Ecto neural progenitor cell (in vitro differentiated cells): ENCODE results near the gene PRDM2.

Experiments used
- DNase-seq: peaks from one replicate; pipeline ENCODE4 v3.0.0-alpha.2; 2018; ENCODE audit warnings: low spot score

PRDM2 gene

DNA sequence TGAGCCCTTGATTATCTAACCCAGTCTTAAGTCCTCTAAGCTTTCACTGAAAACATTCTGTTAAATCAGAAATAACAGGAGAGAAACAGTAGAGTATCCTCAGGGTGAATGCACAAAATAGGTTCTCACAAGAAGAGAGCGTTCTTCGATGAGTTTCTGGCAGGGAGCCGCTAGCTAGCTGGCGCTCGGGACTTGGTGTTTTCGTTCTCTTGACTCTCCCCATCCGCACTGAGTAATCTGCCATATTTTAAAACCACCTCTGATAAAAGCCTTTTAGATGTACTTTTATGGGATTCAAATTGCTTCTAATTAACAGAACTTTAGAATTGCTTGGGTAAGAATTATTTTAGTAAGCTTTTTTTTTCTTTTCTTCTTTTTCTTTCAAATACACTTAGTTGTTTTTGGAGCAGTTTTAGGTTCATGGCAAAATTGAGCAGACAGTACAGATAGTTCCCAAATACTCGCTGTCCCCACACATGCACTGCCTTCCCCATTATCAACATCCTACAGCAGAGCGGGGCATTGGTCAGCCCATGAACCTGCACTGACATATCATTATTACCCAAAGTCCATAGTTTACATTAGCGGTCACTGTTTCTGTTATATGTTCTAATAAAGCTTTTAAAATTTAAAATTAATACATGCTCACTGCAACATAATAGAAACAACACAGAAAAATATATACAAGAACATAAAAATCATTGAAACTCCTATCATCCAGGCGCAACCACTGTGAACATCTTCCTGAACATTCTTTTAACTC lies 35.4 kb downstream of the PRDM2 start:
- no peak for DNase-seq

DNA sequence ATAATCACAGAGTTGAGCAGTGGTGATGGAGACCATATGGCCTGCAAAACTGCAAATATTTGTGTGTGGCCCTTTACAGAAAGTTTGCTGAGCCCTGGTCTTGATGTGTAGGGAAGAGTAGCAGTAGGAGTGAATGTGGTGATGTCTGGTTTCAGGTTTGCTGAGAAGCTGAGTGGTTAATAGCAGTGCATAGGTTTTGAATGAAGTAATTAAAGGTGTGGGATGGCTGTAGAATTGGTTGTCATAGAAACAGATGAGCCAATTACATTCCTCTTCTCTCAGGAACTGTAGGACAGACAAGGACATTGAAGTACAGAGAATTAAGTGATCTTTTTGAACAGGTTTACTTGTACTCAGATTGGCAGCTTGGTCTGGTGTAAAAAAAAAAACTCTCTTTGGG lies 37.4 kb downstream of the PRDM2 start:
- DNase-seq: no peak

DNA sequence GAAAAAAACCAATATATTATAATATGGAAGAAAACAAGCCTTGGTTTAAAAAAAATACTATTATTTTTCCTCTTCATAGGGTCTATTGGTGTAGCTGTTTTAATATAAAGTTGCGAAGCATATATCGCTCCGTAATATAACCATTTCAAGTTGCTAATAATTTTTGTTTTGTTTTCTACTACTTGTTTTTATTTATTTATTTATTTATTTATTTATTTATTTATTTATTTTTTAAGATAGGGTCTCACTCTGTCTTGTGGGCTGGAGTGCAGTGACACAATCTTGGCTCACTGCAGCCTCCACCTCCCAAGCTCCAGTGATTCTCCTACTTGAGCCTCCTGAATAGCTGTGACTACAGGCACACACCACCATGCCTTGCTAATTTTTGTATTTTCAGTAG lies 46.4 kb downstream of the PRDM2 start:
- no peak for DNase-seq

DNA sequence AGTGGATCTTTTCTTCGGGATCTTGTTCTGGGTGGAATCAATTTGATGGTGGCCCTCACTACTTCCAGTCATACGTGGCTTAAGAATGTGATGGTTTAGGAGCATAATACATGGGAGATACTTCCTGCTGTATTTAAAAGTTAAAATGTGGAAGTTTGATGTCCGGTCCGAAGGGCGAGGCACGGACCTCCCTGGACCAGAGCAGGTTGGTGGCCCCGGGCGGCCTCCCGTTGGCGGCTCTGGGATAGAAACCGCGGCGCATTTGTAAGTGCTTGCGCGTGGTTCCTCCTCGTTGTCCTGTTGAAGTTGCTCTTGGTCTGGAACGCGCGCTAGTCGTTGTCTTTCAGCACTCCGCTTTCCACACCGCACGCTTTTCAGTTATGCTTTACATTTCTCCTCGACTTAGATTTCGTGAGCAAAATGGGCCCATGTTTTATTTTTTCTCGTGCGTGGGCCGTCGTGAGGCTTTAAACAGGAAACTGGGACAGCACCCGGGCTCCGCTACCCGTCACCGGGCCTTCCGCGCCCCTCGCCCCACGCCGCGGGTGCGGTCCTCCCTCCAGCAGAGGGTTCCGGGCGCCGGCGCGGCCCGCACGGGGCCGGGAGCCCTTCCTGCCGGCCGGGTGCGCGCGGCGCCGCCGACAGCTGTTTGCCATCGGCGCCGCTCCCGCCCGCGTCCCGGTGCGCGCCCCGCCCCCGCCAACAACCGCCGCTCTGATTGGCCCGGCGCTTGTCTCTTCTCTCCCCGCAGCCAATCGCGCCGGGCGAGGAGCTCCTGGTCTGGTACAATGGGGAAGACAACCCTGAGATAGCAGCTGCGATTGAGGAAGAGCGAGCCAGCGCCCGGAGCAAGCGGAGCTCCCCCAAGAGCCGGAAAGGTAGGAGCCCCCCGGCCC lies 48.9 kb downstream of the PRDM2 start:
- peak; percentile 96 for DNase-seq

DNA sequence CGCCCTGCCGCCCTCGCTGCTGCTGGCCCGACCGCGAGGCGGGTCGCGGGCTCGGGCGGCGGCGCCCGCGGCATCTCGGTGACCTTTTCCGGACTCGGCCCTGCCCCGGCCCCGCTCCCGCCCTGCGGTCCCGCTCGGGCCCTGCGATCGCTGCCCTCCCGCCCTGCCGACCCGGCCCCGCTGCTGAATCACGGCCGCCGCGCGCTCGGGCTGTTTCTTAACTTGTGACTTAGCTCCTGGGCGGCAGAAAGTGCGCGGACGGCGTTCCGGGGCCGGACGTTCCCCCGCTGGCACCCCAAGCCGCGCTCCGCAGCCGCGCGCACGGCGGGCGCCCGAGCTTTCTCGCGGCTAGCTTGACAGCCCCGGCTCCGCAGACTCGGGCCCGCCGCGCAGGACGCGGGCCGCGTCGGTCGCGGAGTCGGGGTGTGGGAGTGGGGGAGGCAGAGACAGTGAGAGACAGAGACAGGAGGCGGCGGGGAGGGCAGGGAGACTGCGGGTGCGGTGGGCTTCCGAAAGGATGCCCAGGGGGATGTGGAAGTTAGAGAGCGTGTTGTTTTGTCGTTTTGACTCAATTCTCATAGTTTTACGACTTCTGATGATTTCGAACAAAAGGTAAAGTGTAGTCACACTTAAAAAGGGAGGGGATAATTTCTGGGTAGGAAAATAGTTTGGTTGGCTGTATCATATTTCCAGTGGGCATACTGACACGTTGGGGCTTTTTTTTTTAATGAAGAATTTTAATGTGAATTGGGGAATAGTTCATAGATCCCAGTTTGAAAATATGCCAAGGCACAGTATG lies 49.8 kb downstream of the PRDM2 start:
- peak; percentile 80 for DNase-seq

DNA sequence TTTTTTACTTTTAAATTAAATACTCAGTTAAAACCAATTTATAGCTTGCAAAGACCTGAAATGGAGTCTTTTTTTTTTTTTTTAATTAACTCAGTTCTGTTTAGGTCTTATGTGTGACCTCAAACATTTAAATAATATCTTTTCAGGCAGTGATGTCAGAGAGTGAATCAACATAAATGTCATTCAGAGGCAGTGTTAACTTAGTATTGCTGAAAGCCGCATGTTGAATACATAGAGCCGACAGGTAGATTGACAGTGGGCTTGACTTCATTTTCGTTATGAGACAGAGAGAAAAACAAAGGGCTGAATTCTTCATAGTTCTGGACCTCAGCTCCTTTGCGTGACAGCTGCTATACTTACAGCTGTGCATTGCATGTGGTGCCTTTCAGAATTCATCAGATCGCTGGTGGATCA lies 51.5 kb downstream of the PRDM2 start:
- no peak for DNase-seq

DNA sequence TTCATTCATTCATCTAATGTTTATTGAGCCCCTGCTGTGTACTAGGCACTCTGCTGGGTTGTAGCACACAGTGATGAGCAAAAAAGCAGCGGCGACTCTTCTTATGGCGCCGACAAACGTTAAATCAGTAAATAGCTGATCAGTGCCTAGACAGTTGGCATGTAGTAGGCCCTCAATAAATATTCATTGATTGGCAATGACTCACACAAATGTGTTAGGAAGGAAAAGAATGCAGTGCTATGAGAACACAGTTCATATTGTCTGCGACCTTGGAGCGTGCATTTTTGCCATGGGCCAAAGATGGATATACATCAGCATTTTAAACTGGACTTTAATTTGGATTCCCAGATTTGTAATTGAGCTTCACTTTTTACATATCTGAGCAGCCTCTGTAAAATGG lies 52.0 kb downstream of the PRDM2 start:
- no peak for DNase-seq

DNA sequence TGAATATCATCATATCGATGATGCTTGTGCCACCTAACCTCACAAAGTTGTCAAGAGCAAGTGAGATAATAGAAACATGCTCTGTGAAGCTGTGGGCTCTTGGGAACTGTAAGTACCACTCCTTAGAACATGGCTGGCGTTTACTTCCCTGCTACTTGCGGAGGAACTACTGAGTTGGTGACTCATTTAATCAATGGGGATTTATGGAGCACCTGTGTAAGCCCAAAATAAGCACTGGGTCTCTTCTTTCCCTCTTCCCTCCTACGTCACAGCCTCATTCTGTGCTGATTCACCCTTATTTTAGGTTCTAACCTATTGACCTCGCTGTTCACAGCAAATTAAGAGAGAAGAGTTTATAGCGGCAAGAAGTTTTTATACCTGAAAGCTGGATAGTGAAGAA lies 52.9 kb downstream of the PRDM2 start:
- no peak for DNase-seq

DNA sequence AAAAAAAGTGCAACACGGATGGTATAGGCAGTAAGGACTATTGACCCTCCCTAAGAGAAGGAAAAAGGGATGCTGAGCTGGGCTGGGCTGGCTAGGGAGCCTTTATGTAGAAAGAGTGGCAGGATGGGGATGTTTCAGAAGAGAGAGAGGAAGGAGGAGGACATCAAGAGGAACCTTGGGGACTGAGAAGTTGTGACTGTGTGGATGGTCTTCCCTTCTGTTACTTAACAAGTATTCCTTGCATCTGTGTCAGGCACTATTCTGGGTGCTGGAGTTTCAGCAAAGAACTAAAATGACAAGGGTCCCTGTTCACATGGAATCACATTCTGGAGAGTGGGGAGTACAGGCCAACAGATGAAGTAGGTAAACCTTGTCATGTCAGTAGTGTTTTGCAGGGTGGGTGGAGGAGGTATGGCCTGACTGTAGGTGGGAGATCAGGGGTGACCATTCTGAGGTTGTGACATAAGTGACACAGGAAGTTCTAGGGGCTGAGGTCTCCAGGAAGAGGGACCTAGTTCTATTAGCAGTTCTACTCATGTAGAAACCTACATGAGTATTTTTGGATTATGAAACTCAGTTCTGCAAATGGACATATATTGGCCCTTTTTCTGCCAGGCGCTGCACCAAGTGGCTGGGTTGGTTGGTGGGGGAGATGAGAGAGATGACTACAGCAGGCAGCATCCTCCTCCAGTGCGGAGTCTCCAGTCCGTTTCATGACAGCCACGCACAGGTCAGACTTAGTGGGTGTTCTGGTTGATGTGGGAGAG lies 53.8 kb downstream of the PRDM2 start:
- no peak for DNase-seq

DNA sequence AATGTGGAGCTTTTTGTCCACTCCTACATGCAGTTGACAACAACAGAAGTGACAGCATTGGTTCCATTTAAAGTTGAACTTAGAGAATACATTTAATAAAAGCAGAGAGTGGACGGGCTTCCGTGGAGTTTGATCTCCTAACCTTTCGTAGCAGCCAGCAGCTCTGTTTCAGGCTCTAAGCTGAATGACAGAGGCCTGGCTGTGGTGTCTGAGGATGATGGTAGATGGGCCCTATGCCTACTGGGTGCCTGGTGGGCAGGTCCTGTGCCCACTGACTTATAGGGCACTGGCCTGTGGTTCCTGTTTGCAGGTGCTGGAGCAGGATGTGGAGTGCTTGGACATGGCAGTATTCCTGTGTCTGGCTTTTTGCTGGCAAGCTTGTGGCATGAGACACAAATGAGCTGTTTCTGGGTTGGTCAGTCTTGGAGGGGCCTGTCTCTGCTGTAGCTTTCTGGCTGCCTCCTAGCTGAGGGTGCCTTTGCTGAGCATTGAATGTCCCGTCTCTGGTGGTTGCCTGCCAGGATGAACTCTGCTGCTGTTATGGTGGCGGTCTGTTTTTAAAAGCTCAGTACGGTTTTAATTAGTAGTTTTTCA lies 54.6 kb downstream of the PRDM2 start:
- no peak for DNase-seq

DNA sequence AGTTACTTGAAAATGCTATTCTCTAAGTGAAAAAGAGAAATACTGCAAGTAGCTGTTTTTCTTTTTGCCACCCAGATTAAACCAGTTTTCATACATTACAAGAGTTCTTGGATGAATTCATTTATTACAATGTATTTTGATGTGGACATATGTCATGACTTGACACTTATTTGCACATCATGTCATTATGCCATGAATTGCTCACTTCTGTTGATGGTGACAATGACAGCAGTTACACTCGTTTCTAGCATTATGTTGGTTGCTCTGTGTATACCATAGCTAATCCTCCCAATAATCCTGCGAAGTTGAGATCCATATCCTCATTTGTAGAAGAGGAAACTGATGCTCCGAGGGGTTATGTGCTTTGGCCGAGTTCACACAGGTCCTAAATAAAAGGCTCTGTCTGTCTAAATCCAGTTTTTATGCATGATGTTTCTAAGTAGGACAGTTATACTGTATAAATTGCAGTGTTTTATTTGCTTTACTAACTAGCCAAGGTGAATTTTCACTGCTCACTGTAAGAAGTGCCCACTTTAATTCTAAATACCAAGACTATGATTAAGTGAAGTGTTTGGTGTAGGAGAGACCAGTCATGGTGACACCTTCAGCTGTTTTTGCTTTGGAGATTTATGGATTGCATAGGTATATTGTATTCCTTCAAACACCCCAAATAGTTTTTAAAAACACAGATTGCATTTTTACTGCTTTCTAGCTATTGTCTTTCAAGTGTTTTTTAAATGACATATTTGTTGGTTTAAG lies 56.7 kb downstream of the PRDM2 start:
- no peak for DNase-seq

DNA sequence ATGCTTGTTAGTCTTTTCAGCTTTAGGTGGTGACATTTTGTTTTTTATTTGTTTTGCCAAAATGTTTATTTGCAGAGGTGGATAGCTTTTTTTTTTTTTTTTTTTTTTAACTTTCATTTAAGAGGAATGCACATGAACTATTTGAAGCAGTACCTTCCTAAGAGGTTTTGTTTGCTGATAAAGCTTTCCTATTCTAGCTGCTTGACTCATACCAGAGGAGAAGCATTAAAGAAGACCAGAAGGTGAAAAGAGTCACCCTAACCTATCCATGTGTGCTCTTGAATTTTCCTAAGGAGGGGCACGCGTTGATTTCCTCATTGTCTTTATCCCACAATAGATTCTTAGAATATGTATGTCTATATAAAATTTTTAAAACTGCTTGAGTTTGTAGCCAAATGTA lies 57.7 kb downstream of the PRDM2 start:
- DNase-seq: no peak

DNA sequence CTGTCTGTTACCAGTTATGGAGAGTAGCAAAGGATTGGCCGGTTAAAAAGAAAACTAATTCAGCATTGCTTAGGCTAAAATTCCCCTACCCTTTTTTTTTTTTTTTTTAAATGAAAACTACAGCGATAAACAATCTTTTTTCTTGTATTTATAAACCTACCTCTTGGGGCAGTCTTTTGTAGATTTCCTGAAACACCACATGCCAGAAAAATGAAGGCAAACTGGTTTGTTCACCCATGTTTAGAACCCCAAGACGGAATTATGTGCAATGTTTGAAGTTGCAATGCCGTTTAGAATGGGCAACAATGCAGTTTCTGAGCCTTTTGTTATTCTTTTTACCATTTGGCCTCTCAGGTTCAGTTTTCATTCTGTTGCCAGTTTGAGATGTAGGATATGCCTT lies 59.1 kb downstream of the PRDM2 start:
- DNase-seq: no peak

DNA sequence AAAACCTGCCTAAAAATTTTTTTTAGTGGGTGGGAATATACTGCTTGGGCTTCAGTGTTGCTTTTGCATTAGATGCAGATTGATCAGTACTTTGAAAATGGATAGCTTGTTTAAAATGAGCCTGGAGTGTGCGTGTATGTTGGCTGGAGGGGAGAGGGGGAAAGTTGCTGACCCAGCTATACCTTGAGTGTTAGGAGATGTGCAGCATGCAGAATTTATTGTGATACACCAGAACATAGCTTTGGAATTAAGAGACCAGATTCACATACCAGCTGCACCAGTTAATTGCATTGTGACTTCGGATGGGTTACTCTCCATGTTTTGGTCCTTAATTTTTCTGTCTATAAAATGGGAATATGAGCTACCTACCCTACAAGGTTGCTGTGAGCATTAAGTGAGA lies 60.4 kb downstream of the PRDM2 start:
- DNase-seq: no peak

DNA sequence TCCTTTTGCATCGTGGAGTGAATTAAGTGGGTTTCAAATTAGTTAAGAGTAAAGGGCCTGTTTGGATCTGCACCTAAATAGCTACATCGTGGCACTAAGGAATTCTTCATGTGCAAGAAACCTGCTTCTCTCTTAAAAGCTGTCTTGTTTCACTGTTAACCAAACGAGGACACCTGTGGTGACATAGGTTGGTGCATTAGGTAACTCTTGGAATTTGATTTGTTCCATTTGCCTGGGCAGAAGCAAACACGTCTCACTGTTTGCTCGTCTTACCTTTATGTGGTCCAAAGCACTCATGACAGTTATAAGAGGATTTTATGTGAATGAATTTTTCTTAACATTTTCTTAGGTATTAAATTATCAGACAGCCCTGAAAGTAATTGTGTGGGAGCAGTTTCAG lies 60.9 kb downstream of the PRDM2 start:
- DNase-seq: no peak

DNA sequence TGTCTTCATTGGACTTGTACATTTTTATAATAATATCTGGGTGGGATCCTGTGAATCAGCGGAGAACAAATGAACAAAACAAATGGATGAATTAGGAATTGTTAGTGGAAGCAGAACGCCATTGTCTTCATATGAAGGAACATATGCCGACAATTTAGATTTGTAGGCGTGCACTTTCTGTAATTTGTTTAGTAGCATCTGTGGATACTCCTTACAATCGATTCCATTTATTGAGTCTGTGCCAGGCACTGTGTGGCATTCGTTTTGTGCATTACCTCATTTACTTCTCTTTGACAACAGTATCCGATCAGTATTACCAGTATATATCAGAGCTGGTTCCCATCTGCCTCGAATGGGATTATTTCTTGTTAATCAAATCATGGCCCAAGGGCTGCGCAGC lies 61.9 kb downstream of the PRDM2 start:
- no peak for DNase-seq

DNA sequence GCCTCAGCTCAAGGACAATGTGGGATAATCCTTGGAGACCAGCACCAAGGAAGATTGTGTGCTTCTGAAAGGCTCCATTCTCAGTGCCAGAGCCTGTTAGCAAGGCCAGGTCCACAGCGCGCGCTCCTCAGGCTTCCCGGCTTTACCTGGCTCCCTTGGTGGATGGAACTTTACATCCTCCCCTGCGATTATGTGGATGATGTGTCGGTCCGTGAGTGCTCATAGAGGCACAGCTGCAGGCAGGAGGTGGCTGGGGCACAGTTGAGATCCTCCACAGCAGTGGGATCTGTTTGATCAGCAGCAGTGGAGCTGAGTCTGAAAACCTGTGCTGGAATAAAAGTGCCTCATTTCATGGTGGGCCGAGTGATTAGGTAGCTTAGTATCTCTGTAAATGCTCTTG lies 62.7 kb downstream of the PRDM2 start:
- DNase-seq: no peak

DNA sequence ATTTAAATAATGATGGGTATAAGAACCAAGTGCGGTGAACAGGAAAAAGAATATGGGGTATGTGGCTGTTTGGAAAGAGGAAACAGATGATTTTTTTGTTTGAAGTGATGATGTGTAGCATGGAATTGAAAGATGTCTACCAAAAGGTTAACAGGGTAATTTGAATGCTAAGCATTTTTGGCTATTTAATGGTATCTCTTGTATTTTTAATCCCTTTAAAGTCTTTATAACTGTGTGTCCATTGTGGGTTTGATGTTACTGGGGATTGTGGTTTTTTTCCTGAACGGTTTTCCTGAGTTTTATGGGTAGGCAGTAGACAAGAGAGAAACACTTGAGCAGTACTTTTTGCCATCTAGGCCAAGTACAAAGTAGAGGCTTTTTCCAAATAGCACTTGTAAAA lies 63.2 kb downstream of the PRDM2 start:
- DNase-seq: no peak

DNA sequence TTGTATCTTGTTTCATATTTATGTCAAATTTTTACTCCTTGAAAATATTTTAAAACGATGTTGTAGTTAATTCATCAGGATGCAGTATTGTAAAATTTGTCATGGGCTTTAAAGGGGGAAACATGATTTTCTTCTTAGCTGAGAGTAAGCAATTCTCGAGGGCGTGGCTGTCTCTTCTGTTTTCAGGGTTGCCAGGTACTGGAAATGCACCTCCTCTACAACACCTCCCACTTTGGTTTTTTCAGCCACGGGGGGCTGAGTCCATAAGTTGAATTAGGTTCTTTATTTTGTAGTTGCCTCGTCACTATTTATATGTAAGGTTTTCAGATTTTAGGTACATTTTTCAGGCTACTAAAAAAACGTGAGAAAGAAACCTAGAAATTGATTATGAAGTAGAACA lies 64.0 kb downstream of the PRDM2 start:
- no peak for DNase-seq

DNA sequence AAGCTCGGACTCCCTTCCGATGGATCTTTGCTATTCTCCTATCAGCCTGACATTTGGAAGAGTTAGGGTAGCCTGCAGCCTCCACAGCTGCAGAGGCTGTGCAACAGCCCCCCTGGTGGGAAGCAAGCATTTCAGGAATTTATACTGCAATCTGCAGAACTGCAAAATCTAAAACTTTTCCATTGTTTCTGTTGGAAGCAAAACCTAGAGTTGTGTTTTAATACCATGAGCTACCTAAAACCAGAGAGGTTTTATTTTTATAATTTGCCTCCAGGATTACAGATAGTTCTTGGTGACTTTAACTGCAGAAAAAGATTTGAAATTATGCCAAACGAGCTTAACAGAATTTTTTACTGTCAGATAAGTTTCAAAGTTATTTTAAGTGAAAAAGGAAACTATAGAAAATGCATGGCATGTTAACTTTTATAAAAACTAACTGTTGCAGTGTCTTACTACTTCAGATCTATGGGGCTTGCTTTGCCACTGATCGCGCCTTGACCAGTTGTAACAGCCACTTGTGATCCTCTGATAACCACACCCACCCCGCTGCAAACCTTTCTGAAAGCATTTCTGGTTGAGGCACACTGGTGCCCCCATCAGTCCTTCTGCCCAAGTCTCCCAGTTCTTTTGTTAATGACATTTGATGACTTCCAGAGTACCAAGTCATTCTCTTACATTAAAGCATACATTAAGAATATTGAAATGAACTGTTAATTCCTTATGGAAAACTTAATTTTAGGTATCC lies 64.8 kb downstream of the PRDM2 start:
- DNase-seq: no peak
